AG10803 (cell line): ENCODE measurements around the gene OTOS.
A peak's percentile ranks its signal among the peaks of the same experiment; 100 is the strongest.

ENCODE experiments used
- DNase-seq: peaks from one replicate; pipeline ENCODE4 v3.0.0; 2010; ENCODE audit warnings: low read depth
- H3K4me3 ChIP-seq: 2 replicates; pipeline ENCODE4 v1.5.1; 2011; ENCODE audit warnings: mild to moderate bottlenecking, low read length, control low read depth
- TF ChIP-seq, protein P1 (sequence below): conservative IDR thresholded peaks from 2 replicates; pipeline ENCODE4 v1.5.1; 2011; ENCODE audit warnings: mild to moderate bottlenecking, low read length, control low read depth, inconsistent platforms

The OTOS gene

DNA sequence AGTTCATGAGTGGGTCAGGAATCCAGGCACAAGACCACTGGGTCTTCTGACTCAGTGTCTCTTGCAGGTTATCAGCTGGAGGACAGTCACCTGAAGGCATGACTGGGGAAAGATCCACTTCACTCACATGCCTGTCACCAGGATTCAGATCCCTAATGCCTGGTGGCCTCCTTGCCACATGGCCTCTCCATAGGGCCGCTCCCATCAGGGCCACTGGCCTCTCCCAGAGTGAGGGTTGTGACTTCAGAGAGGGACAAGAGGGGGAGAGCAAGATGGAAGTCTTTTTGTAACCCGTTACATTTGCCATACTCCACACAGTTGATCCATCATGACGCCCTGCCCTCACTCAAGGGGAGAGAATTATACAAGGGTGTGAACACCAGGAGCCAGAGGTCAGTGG, 13.0 kb upstream of the OTOS start:
- H3K4me3 ChIP-seq, result no peak overlapping the region
- DNase-seq, result no peak
- TF ChIP-seq, protein P1, sequence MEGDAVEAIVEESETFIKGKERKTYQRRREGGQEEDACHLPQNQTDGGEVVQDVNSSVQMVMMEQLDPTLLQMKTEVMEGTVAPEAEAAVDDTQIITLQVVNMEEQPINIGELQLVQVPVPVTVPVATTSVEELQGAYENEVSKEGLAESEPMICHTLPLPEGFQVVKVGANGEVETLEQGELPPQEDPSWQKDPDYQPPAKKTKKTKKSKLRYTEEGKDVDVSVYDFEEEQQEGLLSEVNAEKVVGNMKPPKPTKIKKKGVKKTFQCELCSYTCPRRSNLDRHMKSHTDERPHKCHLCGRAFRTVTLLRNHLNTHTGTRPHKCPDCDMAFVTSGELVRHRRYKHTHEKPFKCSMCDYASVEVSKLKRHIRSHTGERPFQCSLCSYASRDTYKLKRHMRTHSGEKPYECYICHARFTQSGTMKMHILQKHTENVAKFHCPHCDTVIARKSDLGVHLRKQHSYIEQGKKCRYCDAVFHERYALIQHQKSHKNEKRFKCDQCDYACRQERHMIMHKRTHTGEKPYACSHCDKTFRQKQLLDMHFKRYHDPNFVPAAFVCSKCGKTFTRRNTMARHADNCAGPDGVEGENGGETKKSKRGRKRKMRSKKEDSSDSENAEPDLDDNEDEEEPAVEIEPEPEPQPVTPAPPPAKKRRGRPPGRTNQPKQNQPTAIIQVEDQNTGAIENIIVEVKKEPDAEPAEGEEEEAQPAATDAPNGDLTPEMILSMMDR, result no peak

DNA sequence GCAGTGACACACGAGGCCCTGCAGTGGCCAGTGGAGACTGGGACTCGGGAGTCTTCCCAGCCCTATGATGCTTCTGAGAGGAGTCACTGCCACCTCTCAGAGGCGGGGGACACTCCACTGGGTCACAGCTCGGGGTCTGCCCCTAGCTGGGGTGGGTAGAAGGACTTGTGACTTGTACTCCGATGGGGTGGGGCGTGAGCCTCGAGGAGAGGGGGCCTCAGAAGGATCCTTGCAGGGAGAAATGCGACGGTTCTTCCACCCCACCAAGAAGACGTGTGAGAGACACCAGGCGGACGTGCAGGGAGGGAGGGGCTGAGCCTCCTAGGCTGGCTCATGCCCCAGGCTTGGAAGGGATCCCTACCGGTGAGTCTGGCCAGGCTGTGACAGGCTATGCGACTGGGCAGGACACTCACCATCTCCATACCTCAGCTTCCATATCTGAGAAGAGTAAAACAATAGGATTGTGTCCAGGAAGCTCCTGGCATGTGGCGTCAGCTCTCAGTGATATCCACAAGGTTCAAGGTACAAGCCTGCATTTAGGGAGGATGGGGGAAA, 11.1 kb upstream of the OTOS start:
- no peak overlapping the region for H3K4me3 ChIP-seq
- TF ChIP-seq, protein P1, result no peak
- DNase-seq, result no peak

DNA sequence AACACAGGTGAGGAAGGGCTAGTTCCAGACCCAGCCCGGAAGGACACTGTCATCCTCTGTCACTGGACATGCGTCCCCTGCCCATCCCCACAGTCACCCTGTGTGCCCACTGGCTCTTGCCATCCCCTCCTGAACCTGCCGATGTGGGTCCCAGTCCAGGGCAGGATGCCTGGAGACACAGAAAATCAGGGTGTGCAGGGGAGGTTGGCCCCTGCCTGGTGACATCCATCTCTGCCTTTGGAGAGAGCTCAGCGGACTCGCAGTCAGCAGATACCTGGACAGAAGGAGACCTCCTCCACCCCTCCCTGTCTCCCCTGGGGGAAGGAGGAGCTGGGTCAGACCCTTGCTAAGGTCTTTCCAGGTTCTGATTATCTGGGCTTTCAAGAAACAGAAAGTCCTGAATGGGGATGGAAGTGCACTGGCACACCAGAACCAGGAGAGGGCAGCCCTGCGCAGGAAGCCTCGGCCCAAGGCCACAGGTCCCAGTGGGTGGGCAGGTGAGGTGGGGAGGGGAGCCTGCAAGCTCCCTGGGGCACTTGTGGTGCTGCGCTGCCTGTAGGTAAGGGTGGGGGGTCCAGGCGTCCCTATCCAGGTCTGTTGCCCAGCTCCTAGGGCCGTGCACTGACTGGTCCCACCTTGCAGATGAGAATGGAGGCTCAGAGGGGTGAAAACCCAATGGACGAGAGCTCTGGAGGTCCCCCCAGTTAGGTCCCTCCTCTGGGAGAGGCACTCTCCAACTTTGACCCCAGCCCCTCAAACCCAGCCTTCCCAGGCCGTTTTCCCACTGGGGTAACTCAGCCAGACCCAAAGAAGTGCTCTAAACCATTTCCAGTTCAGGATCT, 9.7 kb upstream of the OTOS start:
- peak; percentile 18 for DNase-seq
- TF ChIP-seq, protein P1, result peak; percentile 74
- no peak overlapping the region for H3K4me3 ChIP-seq

DNA sequence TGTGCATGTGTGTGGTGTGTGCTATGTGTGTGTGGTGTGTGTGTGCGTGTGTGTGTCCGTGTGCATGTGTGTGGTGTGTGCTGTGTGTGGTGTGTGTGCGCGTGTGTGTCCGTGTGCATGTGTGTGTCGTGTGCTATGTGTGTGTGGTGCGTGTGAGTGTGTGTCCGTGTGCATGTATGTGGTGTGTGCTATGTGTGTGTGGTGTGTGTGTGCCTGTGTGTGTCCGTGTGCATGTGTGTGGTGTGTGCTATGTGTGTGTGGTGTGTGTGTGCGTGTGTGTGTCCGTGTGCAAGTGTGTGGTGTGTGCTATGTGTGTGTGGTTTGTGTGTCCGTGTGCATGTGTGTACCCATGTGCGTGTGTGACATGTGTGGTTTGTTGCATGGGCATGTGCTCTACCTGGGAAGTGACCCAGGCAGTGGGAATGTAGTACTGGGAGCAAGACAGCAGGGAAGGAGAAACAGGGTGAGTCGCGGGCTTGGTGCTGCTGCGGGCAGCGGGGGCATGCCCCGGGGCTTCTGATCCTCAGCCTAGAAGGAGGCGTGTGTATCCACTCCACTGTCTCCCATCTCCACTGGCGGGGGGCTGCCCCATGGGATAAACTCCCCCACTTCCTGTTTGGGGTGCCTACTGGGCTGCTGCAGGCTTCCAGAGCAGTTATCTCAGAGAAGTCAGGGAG, 7.6 kb upstream of the OTOS start:
- TF ChIP-seq, protein P1, result no peak
- DNase-seq, result no peak
- no peak overlapping the region for H3K4me3 ChIP-seq

DNA sequence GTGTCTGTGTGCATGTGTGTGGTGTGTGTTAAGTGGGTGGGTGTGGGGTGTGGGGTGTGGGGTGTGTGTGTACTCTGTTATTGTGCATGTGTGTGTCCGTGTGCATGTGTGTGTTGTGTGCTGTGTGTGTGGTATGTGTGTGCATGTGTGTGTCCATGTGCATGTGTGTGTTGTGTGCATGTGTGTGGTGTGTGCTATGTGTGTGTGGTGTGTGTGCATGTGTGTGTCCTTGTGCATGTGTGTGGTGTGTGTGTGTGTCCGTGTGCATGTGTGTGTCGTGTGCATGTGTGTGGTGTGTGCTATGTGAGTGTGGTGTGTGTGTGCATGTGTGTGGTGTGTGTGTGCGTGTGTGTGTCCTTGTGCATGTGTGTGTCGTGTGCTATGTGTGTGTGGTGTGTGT, 6.9 kb upstream of the OTOS start:
- no peak for DNase-seq
- H3K4me3 ChIP-seq, result no peak overlapping the region
- TF ChIP-seq, protein P1, result no peak

DNA sequence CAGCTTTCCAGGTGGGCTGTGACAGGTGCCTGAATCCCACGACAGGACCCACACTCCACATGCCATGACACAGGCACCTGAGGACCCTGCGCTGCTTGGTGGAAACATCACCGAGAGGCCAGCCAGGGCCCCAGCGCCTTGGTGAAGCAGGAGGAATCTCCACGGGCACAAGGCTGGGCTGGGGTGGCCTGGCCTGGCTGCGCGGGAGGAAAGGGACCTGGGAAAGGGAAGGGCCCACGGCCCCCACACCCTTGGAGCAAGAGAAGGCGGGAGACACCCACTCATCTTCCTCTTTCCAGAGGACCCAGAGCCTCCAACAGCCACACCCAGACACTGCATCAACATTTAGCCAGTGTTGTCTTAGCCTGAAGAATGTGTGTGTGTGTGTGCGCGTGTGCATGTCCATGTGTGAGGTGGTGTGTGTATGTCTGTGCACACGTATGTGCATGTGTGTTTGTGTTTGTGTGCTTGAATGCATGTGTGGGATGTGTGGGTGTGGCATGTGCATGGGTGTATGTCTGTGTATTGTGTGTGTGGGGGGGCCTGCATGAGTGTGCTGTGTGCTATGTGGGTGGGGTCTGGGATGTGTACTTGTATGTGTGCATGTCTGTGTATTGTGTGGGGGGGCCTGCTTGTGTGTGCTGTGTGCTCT, 6.3 kb upstream of the OTOS start:
- no peak overlapping the region for H3K4me3 ChIP-seq
- no peak for DNase-seq
- TF ChIP-seq, protein P1, result no peak
